ENCODE data around the gene FAM216B.
"Not testable (repeated sequence)": the region's sequence is repeated elsewhere in the genome, so short reads cannot be mapped to it uniquely, and the experiment has no call there.

Gene FAM216B

GRCh38 chr13:42776558-42776957, 4.8 kb upstream of the FAM216B start:
- H3K27me3 ChIP-seq (ENCODE audit: control insufficient read depth, insufficient read depth, low read length, poor library complexity, severe bottlenecking); H3K9me3 ChIP-seq (ENCODE audit: control insufficient read depth, low read length); H3K27ac ChIP-seq (ENCODE audit: insufficient read depth, low read depth, low read length, poor library complexity, severe bottlenecking); H3K4me3 ChIP-seq (ENCODE audit: insufficient read depth, low read depth, low read length); H3K36me3 ChIP-seq (ENCODE audit: control insufficient read depth, insufficient read depth, low read length); H3K4me1 ChIP-seq (ENCODE audit: control insufficient read depth, insufficient read depth, low read length): not testable (repeated sequence)
- WGBS, 2 experiments: 91 to 92% methylated on average over 6 of the region's 6 CpGs

GRCh38 chr13:42777467-42777866, 3.9 kb upstream of the FAM216B start:
- H3K4me3 ChIP-seq (ENCODE audit: insufficient read depth, low read depth, low read length): no peak overlapping the region
- no peaks in the 10 kb centered on the region for H3K4me1 ChIP-seq (ENCODE audit: control insufficient read depth, insufficient read depth, low read length)
- no peak overlapping the region for H3K27ac ChIP-seq (ENCODE audit: insufficient read depth, low read depth, low read length, poor library complexity, severe bottlenecking)
- WGBS, 2 experiments: 81 to 88% methylated on average over 5 of the region's 5 CpGs
- H3K27me3 ChIP-seq (ENCODE audit: control insufficient read depth, insufficient read depth, low read length, poor library complexity, severe bottlenecking): no peaks in the 10 kb centered on the region
- no peaks in the 10 kb centered on the region for H3K36me3 ChIP-seq (ENCODE audit: control insufficient read depth, insufficient read depth, low read length)
- H3K9me3 ChIP-seq (ENCODE audit: control insufficient read depth, low read length): no peaks in the 10 kb centered on the region

GRCh38 chr13:42780044-42780443, 1.3 kb upstream of the FAM216B start:
- H3K9me3 ChIP-seq (ENCODE audit: control insufficient read depth, low read length): no peaks in the 10 kb centered on the region
- H3K27ac ChIP-seq (ENCODE audit: insufficient read depth, low read depth, low read length, poor library complexity, severe bottlenecking): no peak overlapping the region
- no peaks in the 10 kb centered on the region for H3K36me3 ChIP-seq (ENCODE audit: control insufficient read depth, insufficient read depth, low read length)
- H3K4me3 ChIP-seq (ENCODE audit: insufficient read depth, low read depth, low read length): no peak overlapping the region
- no peaks in the 10 kb centered on the region for H3K4me1 ChIP-seq (ENCODE audit: control insufficient read depth, insufficient read depth, low read length)
- H3K27me3 ChIP-seq (ENCODE audit: control insufficient read depth, insufficient read depth, low read length, poor library complexity, severe bottlenecking): no peaks in the 10 kb centered on the region
- WGBS, 2 experiments: 96 to 98% methylated on average over 1 of the region's 1 CpG

- Histone ChIP-seq H3K27me3 (ENCODE audit: control insufficient read depth, insufficient read depth, low read length, poor library complexity, severe bottlenecking) (no peaks in the 10 kb centered on the region), H3K36me3 (ENCODE audit: control insufficient read depth, insufficient read depth, low read length) (no peaks in the 10 kb centered on the region), H3K4me3 (ENCODE audit: insufficient read depth, low read depth, low read length) (no peak overlapping the region), H3K9me3 (ENCODE audit: control insufficient read depth, low read length) (no peaks in the 10 kb centered on the region), H3K4me1 (ENCODE audit: control insufficient read depth, insufficient read depth, low read length) (no peaks in the 10 kb centered on the region), H3K27ac (ENCODE audit: insufficient read depth, low read depth, low read length, poor library complexity, severe bottlenecking) (no peak overlapping the region)
- 79 to 81% methylated on average over 7 of the region's 7 CpGs for WGBS, 2 experiments
Measured at GRCh38 chr13:42786715-42787114, 5.3 kb downstream of the FAM216B start.

- H3K36me3 ChIP-seq (ENCODE audit: control insufficient read depth, insufficient read depth, low read length): no peaks in the 10 kb centered on the region
- WGBS, 2 experiments: 96 to 98% methylated on average over 4 of the region's 4 CpGs
- H3K4me1 ChIP-seq (ENCODE audit: control insufficient read depth, insufficient read depth, low read length): no peaks in the 10 kb centered on the region
- no peaks in the 10 kb centered on the region for H3K9me3 ChIP-seq (ENCODE audit: control insufficient read depth, low read length)
- no peaks in the 10 kb centered on the region for H3K27me3 ChIP-seq (ENCODE audit: control insufficient read depth, insufficient read depth, low read length, poor library complexity, severe bottlenecking)
- H3K27ac ChIP-seq (ENCODE audit: insufficient read depth, low read depth, low read length, poor library complexity, severe bottlenecking): no peak overlapping the region
- no peak overlapping the region for H3K4me3 ChIP-seq (ENCODE audit: insufficient read depth, low read depth, low read length)
Measured at GRCh38 chr13:42788601-42789000, 7.2 kb downstream of the FAM216B start.

- 93 to 95% methylated on average over 4 of the region's 4 CpGs for WGBS, 2 experiments
- Histone ChIP-seq H3K4me1 (ENCODE audit: control insufficient read depth, insufficient read depth, low read length) (no peaks in the 10 kb centered on the region), H3K36me3 (ENCODE audit: control insufficient read depth, insufficient read depth, low read length) (no peaks in the 10 kb centered on the region), H3K4me3 (ENCODE audit: insufficient read depth, low read depth, low read length) (no peak overlapping the region), H3K9me3 (ENCODE audit: control insufficient read depth, low read length) (no peaks in the 10 kb centered on the region), H3K27me3 (ENCODE audit: control insufficient read depth, insufficient read depth, low read length, poor library complexity, severe bottlenecking) (no peaks in the 10 kb centered on the region), H3K27ac (ENCODE audit: insufficient read depth, low read depth, low read length, poor library complexity, severe bottlenecking) (no peak overlapping the region)
Measured at GRCh38 chr13:42792154-42792553, 10.8 kb downstream of the FAM216B start.

- Histone ChIP-seq H3K4me1 (ENCODE audit: control insufficient read depth, insufficient read depth, low read length) (no peaks in the 10 kb centered on the region), H3K27ac (ENCODE audit: insufficient read depth, low read depth, low read length, poor library complexity, severe bottlenecking) (no peak overlapping the region), H3K36me3 (ENCODE audit: control insufficient read depth, insufficient read depth, low read length) (no peaks in the 10 kb centered on the region), H3K4me3 (ENCODE audit: insufficient read depth, low read depth, low read length) (no peak overlapping the region), H3K9me3 (ENCODE audit: control insufficient read depth, low read length) (no peaks in the 10 kb centered on the region), H3K27me3 (ENCODE audit: control insufficient read depth, insufficient read depth, low read length, poor library complexity, severe bottlenecking) (no peaks in the 10 kb centered on the region)
- WGBS, 2 experiments: 89 to 95% methylated on average over 5 of the region's 5 CpGs
Measured at GRCh38 chr13:42794577-42795275, 13.3 kb downstream of the FAM216B start.

GRCh38 chr13:42795666-42796065, 14.3 kb downstream of the FAM216B start:
- whole genome bisulfite sequencing, 2 experiments: 95 to 96% methylated on average over 2 of the region's 2 CpGs
- no peak overlapping the region for H3K27ac ChIP-seq (ENCODE audit: insufficient read depth, low read depth, low read length, poor library complexity, severe bottlenecking)
- no peaks in the 10 kb centered on the region for H3K9me3 ChIP-seq (ENCODE audit: control insufficient read depth, low read length)
- H3K4me1 ChIP-seq (ENCODE audit: control insufficient read depth, insufficient read depth, low read length): no peaks in the 10 kb centered on the region
- no peaks in the 10 kb centered on the region for H3K27me3 ChIP-seq (ENCODE audit: control insufficient read depth, insufficient read depth, low read length, poor library complexity, severe bottlenecking)
- H3K36me3 ChIP-seq (ENCODE audit: control insufficient read depth, insufficient read depth, low read length): no peaks in the 10 kb centered on the region
- H3K4me3 ChIP-seq (ENCODE audit: insufficient read depth, low read depth, low read length): no peak overlapping the region

GRCh38 chr13:42796747-42797356, 15.5 kb downstream of the FAM216B start:
- 68 to 75% methylated on average over 7 of the region's 7 CpGs for WGBS, 2 experiments
- H3K4me3 ChIP-seq (ENCODE audit: insufficient read depth, low read depth, low read length): no peak overlapping the region
- H3K27me3 ChIP-seq (ENCODE audit: control insufficient read depth, insufficient read depth, low read length, poor library complexity, severe bottlenecking): no peaks in the 10 kb centered on the region
- no peaks in the 10 kb centered on the region for H3K4me1 ChIP-seq (ENCODE audit: control insufficient read depth, insufficient read depth, low read length)
- no peaks in the 10 kb centered on the region for H3K9me3 ChIP-seq (ENCODE audit: control insufficient read depth, low read length)
- H3K36me3 ChIP-seq (ENCODE audit: control insufficient read depth, insufficient read depth, low read length): no peaks in the 10 kb centered on the region
- no peak overlapping the region for H3K27ac ChIP-seq (ENCODE audit: insufficient read depth, low read depth, low read length, poor library complexity, severe bottlenecking)

GRCh38 chr13:42798118-42798517, 16.7 kb downstream of the FAM216B start:
- WGBS, 2 experiments: 81 to 93% methylated on average over 5 to 6 of the region's 6 CpGs
- H3K4me1 ChIP-seq (ENCODE audit: control insufficient read depth, insufficient read depth, low read length): no peaks in the 10 kb centered on the region
- no peak overlapping the region for H3K27ac ChIP-seq (ENCODE audit: insufficient read depth, low read depth, low read length, poor library complexity, severe bottlenecking)
- no peaks in the 10 kb centered on the region for H3K36me3 ChIP-seq (ENCODE audit: control insufficient read depth, insufficient read depth, low read length)
- no peaks in the 10 kb centered on the region for H3K9me3 ChIP-seq (ENCODE audit: control insufficient read depth, low read length)
- no peak overlapping the region for H3K4me3 ChIP-seq (ENCODE audit: insufficient read depth, low read depth, low read length)
- H3K27me3 ChIP-seq (ENCODE audit: control insufficient read depth, insufficient read depth, low read length, poor library complexity, severe bottlenecking): no peaks in the 10 kb centered on the region
